Measurements from ENCODE around the gene GALNT2. TPM values are rescaled to one million over a fixed set of nuclear protein-coding genes. Genes with fewer than 3 reads are reported as not detected.
A peak's percentile ranks its signal among the peaks of the same experiment; 100 is the strongest.

GALNT2 gene
- polyA plus RNA-seq, 2 of the 4 experiments (the other 2 are of a cell fraction) = 66.9 to 114 TPM

DNA sequence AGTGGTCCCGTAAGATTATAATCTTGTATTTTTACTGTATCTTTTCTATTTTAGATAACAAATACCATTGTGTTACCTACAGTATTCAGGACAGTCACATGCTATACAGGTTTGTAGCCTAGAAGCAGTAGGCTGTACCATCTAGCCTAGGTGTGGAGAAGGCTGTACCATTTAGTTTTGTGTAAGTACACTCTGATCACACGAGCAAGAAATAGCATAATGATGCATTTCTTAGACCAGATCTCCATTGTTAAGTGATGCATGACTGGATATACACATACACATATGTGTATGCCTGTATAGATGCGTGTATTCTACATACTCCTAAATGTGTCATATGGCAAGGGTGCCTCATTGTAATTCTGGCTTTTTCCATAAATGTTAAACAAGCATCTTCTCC lies 33.9 kb downstream of the GALNT2 start:
- TF ChIP-seq GATA3 (IDR thresholded peaks at IDR 0.05; ENCODE audit: borderline replicate concordance) (no peak), CBX2 (IDR thresholded peaks at IDR 0.05; ENCODE audit: borderline replicate concordance, low read depth) (no peak), CEBPB (IDR thresholded peaks at IDR 0.05) (no peak), ESRRA (IDR thresholded peaks at IDR 0.05; ENCODE audit: borderline replicate concordance, low read length) (no peak), MAZ (IDR thresholded peaks at IDR 0.05; ENCODE audit: borderline replicate concordance, low read depth, low read length) (no peak), ZFP36 (IDR thresholded peaks at IDR 0.05; ENCODE audit: borderline replicate concordance, partially characterized antibody) (no peak), EHF (CRISPR knock-in tag; IDR thresholded peaks at IDR 0.05) (no peak), NR3C1 (IDR thresholded peaks at IDR 0.05) (no peak), FOSB (CRISPR knock-in tag; IDR thresholded peaks at IDR 0.05) (no peak), SREBF2 (IDR thresholded peaks at IDR 0.05) (no peak), HOXB13 (CRISPR knock-in tag; IDR thresholded peaks at IDR 0.05; ENCODE audit: low read depth) (no peak)
- DNase-seq (ENCODE audit: low read depth in 1 of 2, low spot score in 1 of 2) (no peak), ATAC-seq (no peak), FAIRE-seq (no peak)
- WGBS (ENCODE audit: missing lambda C conversion rate) = 87% methylated on average over 3 of the region's 3 CpGs
- H3K4me3 ChIP-seq = no peak overlapping the region
- H3K4me1 ChIP-seq = peaks cover 46% of the 10 kb centered on the region
- POLR2A ChIA-PET = no interaction called here
- peak overlapping the region; percentile 100; the same call in 1 of the 3 replicates for H3K4me2 ChIP-seq
- peak overlapping the region; percentile 94; a peak in 4 of 6 replicates for H3K27ac ChIP-seq
- CTCF ChIA-PET = no interaction called here
- no peaks in the 10 kb centered on the region for H3K9me3 ChIP-seq

DNA sequence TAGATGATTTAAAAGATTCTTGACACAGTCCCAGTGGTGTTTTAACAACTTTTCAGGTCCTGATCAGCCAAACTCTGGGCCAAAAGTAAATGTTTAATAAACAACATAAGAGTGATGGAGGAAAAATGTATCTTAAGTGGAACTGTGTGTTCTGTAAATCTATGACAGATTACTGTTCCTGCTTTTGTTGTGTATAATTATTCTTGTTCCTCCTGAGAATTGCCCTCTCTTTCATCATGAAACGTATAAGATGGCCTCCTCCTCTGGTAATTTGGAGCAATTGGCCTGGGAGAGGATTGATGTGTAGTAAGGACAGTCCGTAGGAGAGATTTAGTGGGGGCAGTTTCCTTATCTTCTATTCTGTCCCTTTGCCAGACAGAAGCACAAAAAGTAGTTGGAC lies 34.5 kb downstream of the GALNT2 start:
- Histone ChIP-seq H3K27ac (peak overlapping the region; percentile 94; a peak in 4 of 6 replicates), H3K9me3 (no peaks in the 10 kb centered on the region), H3K4me1 (peaks cover 52% of the 10 kb centered on the region), H3K4me2 (peak overlapping the region; percentile 100; the same call in 2 of the 3 replicates), H3K4me3 (no peak overlapping the region)
- ChIA-PET POLR2A (interaction anchor here (0.6 kb wide), 1 partner anchor 34 kb away, joined by 3 read pairs; the partner anchor contains the start of gene GALNT2), CTCF (interaction anchor here (1.3 to 2.0 kb wide), 3 partner anchors 10 to 167 kb away, joined by 4 to 5 read pairs (median 5); no protein-coding TSS in a partner anchor)
- FAIRE-seq = no peak
- DNase-seq (ENCODE audit: low read depth in 1 of 2, low spot score in 1 of 2) = no peak
- no peak for ATAC-seq
- TF ChIP-seq MAZ (IDR thresholded peaks at IDR 0.05; ENCODE audit: borderline replicate concordance, low read depth, low read length) = no peak
- no peak for TF ChIP-seq EHF (CRISPR knock-in tag; IDR thresholded peaks at IDR 0.05)
- TF ChIP-seq CBX8 (IDR thresholded peaks at IDR 0.05) = no peak
- WGBS (ENCODE audit: missing lambda C conversion rate) = 79% methylated on average over 2 of the region's 2 CpGs

DNA sequence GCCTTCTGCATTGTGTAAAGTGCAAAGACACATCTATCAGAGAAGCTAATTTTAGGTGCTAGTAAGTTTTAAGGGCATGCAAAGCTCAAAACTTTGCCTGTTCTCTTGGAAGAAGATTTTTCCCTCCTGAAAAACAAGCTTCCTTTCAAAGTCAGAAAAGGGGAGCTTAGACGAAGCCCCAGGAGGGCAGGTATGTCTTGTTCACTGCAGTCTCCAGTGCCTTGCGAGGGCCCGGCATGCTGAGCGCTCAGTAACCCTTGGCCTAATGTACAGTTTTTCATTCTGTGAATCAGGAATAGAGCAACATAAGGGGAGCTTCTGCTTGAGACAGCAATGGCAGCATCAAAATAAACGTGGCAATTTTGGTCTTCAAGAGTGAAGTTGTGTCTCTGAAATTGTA lies 35.0 kb downstream of the GALNT2 start:
- Histone ChIP-seq H3K4me1 (peaks cover 56% of the 10 kb centered on the region), H3K27ac (peak overlapping the region; percentile 94; a peak in 4 of 6 replicates), H3K9me3 (no peaks in the 10 kb centered on the region), H3K4me3 (no peak overlapping the region), H3K4me2 (peak overlapping the region; percentile 100; the same call in 2 of the 3 replicates)
- DNase-seq (ENCODE audit: low read depth in 1 of 2, low spot score in 1 of 2) = no peak
- FAIRE-seq = no peak
- whole genome bisulfite sequencing (ENCODE audit: missing lambda C conversion rate) = 83% methylated on average over 5 of the region's 5 CpGs
- TF ChIP-seq CHD2 (IDR thresholded peaks at IDR 0.05; ENCODE audit: low read length, partially characterized antibody) = no peak
- CTCF ChIA-PET = interaction anchor here (1.3 to 2.0 kb wide), 3 partner anchors 10 to 166 kb away, joined by 4 to 5 read pairs (median 5); no protein-coding TSS in a partner anchor
- no peak for ATAC-seq
- POLR2A ChIA-PET = interaction anchor here (0.6 kb wide), 1 partner anchor 35 kb away, joined by 3 read pairs; the partner anchor contains the start of gene GALNT2

DNA sequence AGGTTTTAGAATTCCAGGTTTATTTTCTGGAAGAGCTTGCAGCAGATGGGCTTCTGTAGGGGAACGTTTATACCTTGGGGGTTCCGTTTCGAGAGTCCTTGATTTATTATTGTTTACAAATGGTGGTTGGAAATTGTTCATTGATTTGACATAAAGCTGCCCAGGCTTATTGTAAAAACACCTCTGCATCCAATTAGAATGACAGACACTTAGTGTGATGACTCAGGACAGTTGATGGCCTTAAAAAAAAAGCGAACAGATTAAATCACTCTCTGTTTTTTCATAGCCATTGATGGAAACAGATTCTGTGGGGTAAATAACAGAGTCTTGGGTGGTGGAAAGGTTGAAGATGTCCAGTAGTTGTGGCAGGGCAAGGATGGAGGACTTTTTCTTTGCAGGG lies 35.4 kb downstream of the GALNT2 start:
- peak overlapping the region; percentile 100 for H3K4me2 ChIP-seq
- H3K4me3 ChIP-seq = no peak overlapping the region
- peaks cover 61% of the 10 kb centered on the region for H3K4me1 ChIP-seq
- FAIRE-seq (no peak), ATAC-seq (no peak), DNase-seq (ENCODE audit: low read depth in 1 of 2, low spot score in 1 of 2) (no peak)
- H3K9me3 ChIP-seq = no peaks in the 10 kb centered on the region
- TF ChIP-seq HOXB13 (CRISPR knock-in tag; IDR thresholded peaks at IDR 0.05; ENCODE audit: low read depth) = no peak
- TF ChIP-seq, protein P1, sequence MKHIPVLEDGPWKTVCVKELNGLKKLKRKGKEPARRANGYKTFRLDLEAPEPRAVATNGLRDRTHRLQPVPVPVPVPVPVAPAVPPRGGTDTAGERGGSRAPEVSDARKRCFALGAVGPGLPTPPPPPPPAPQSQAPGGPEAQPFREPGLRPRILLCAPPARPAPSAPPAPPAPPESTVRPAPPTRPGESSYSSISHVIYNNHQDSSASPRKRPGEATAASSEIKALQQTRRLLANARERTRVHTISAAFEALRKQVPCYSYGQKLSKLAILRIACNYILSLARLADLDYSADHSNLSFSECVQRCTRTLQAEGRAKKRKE (CRISPR knock-in tag; IDR thresholded peaks at IDR 0.05; ENCODE audit: low read depth) = no peak
- no peak for TF ChIP-seq CEBPB (IDR thresholded peaks at IDR 0.05)
- no peak for TF ChIP-seq CBX2 (IDR thresholded peaks at IDR 0.05; ENCODE audit: borderline replicate concordance, low read depth)
- TF ChIP-seq, protein P2, sequence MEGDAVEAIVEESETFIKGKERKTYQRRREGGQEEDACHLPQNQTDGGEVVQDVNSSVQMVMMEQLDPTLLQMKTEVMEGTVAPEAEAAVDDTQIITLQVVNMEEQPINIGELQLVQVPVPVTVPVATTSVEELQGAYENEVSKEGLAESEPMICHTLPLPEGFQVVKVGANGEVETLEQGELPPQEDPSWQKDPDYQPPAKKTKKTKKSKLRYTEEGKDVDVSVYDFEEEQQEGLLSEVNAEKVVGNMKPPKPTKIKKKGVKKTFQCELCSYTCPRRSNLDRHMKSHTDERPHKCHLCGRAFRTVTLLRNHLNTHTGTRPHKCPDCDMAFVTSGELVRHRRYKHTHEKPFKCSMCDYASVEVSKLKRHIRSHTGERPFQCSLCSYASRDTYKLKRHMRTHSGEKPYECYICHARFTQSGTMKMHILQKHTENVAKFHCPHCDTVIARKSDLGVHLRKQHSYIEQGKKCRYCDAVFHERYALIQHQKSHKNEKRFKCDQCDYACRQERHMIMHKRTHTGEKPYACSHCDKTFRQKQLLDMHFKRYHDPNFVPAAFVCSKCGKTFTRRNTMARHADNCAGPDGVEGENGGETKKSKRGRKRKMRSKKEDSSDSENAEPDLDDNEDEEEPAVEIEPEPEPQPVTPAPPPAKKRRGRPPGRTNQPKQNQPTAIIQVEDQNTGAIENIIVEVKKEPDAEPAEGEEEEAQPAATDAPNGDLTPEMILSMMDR (IDR thresholded peaks at IDR 0.05) = no peak
- TF ChIP-seq, protein P3, sequence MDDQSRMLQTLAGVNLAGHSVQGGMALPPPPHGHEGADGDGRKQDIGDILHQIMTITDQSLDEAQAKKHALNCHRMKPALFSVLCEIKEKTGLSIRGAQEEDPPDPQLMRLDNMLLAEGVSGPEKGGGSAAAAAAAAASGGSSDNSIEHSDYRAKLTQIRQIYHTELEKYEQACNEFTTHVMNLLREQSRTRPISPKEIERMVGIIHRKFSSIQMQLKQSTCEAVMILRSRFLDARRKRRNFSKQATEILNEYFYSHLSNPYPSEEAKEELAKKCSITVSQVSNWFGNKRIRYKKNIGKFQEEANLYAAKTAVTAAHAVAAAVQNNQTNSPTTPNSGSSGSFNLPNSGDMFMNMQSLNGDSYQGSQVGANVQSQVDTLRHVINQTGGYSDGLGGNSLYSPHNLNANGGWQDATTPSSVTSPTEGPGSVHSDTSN (IDR thresholded peaks at IDR 0.05) = no peak
- 89% methylated on average over 4 of the region's 4 CpGs for WGBS (ENCODE audit: missing lambda C conversion rate)
- H3K27ac ChIP-seq = peak overlapping the region; percentile 94; a peak in 4 of 6 replicates
- POLR2A ChIA-PET = no interaction called here
- CTCF ChIA-PET = interaction anchor here (1.3 to 2.0 kb wide), 3 partner anchors 10 to 166 kb away, joined by 4 to 5 read pairs (median 5); no protein-coding TSS in a partner anchor

Data from A549 (cell line).